GM21825 (cell line): ENCODE data around the gene SMIM21.

Source experiments
- ATAC-seq: cut with Tn5 transposase; IDR thresholded peaks from one replicate; pipeline ENCODE4 v1.9.1; 2021; ENCODE audit warnings: mild to moderate bottlenecking, moderate library complexity; ENCODE audit not compliant: unreplicated experiment

SMIM21 gene

GRCh38 chr18:75428490-75428889, 987 bp upstream of the SMIM21 start:
- ATAC-seq: no peak

- ATAC-seq: no peak
Observed at GRCh38 chr18:75422341-75422910, 5.1 kb downstream of the SMIM21 start.

GRCh38 chr18:75421656-75422055, 5.8 kb downstream of the SMIM21 start:
- no peak for ATAC-seq

- ATAC-seq: no peak
Observed at GRCh38 chr18:75418293-75419005, 9.1 kb downstream of the SMIM21 start.

- no peak for ATAC-seq
Observed at GRCh38 chr18:75410611-75411010, 16.9 kb downstream of the SMIM21 start.

GRCh38 chr18:75409806-75410205, 17.7 kb downstream of the SMIM21 start:
- ATAC-seq: no peak

GRCh38 chr18:75408554-75409506, 18.7 kb downstream of the SMIM21 start:
- ATAC-seq: no peak

GRCh38 chr18:75407468-75408437, 19.8 kb downstream of the SMIM21 start:
- no peak for ATAC-seq

GRCh38 chr18:75406491-75407445, 20.7 kb downstream of the SMIM21 start:
- no peak for ATAC-seq

- ATAC-seq: no peak
Observed at GRCh38 chr18:75405351-75405750, 22.2 kb downstream of the SMIM21 start.

- ATAC-seq: no peak
Observed at GRCh38 chr18:75400366-75400765, 27.1 kb downstream of the SMIM21 start.

GRCh38 chr18:75395137-75395536, 32.4 kb downstream of the SMIM21 start:
- no peak for ATAC-seq

- ATAC-seq: no peak
Observed at GRCh38 chr18:75393721-75394120, 33.8 kb downstream of the SMIM21 start.

- no peak for ATAC-seq
Observed at GRCh38 chr18:75392226-75392578, 35.3 kb downstream of the SMIM21 start.

- no peak for ATAC-seq
Observed at GRCh38 chr18:75391279-75392225, 36.0 kb downstream of the SMIM21 start.

- ATAC-seq: no peak
Observed at GRCh38 chr18:75390854-75391253, 36.6 kb downstream of the SMIM21 start.

- no peak for ATAC-seq
Observed at GRCh38 chr18:75384144-75384543, 43.4 kb downstream of the SMIM21 start.
